SU-DHL-6 (cell line): ENCODE measurements around the gene FAM53A.

Experiments
- H2AFZ ChIP-seq: fragments of 200-600 bp; sonication (generic); 2 replicates; pipeline ENCODE4 v1.6.1; 2014; ENCODE audit warnings: low read depth, mild to moderate bottlenecking, moderate library complexity, mixed read lengths, antibody characterized with exemption, low read length; ENCODE audit not compliant: severe bottlenecking
- H3F3A ChIP-seq: fragments of 200-600 bp; shearing (Covaris generic); 2 replicates; pipeline ENCODE4 v1.6.0; 2016; ENCODE audit warnings: antibody characterized with exemption, mild to moderate bottlenecking; ENCODE audit not compliant: insufficient read depth
- H3K27ac ChIP-seq: fragments of 200-600 bp; sonication (generic); 2 replicates; pipeline ENCODE4 v1.5.1; 2016; ENCODE audit warnings: low read depth, mild to moderate bottlenecking, low read length, moderate library complexity, mixed read lengths
- H3K27me3 ChIP-seq: fragments of 200-600 bp; sonication (generic), shearing (Covaris generic); 2 replicates; pipeline ENCODE4 v1.6.0; 2014; ENCODE audit warnings: mild to moderate bottlenecking, low read length
- H3K36me3 ChIP-seq: fragments of 200-600 bp; sonication (generic); 2 replicates; pipeline ENCODE4 v1.6.1; 2014; ENCODE audit warnings: mild to moderate bottlenecking, low read length, mixed read lengths
- H3K4me2 ChIP-seq: fragments of 300-600, 200-600 bp; shearing (Covaris generic), sonication (generic); 2 replicates; pipeline ENCODE4 v1.6.0; 2014; ENCODE audit warnings: low read length, low read depth, mild to moderate bottlenecking; ENCODE audit not compliant: poor library complexity, severe bottlenecking
- H3K4me3 ChIP-seq: fragments of 200-600 bp; sonication (generic); 2 replicates; pipeline ENCODE4 v1.5.1; 2014; ENCODE audit warnings: antibody characterized with exemption, low read length, mild to moderate bottlenecking, mixed read lengths; ENCODE audit not compliant: insufficient read depth, poor library complexity, severe bottlenecking
- H3K79me2 ChIP-seq: fragments of 200-600 bp; sonication (generic); 2 replicates; pipeline ENCODE4 v1.6.1; 2014; ENCODE audit warnings: mild to moderate bottlenecking, low read length, moderate library complexity; ENCODE audit not compliant: insufficient read depth
- H3K9ac ChIP-seq: fragments of 200-600 bp; sonication (generic); 2 replicates; pipeline ENCODE4 v1.7.0; 2014; ENCODE audit warnings: mild to moderate bottlenecking, low read length
- H3K9me2 ChIP-seq: fragments of 200-600 bp; sonication (generic); replicated peaks from 2 replicates; pipeline ENCODE4 v1.6.1; 2014; ENCODE audit warnings: low read length; ENCODE audit not compliant: insufficient read depth
- H3K9me3 ChIP-seq: fragments of 200-600 bp; sonication (generic); 2 replicates; pipeline ENCODE4 v1.6.1; 2014; ENCODE audit warnings: low read length, mixed read lengths; ENCODE audit not compliant: insufficient read depth
- H4K20me1 ChIP-seq: fragments of 200-600 bp; sonication (generic); 2 replicates; pipeline ENCODE4 v1.6.1; 2014; ENCODE audit warnings: low read depth, mild to moderate bottlenecking, antibody characterized with exemption, low read length, moderate library complexity, mixed read lengths
- CTCF ChIP-seq: fragments of 200-600 bp; sonication (generic); IDR thresholded peaks from one replicate; pipeline ENCODE4 v1.5.1; 2017; ENCODE audit warnings: antibody characterized with exemption, mild to moderate bottlenecking, low read length, moderate library complexity; ENCODE audit not compliant: insufficient read depth, poor library complexity, severe bottlenecking
- EZH2phosphoT487 ChIP-seq: fragments of 200-600 bp; sonication (generic), shearing (Covaris generic); conservative IDR thresholded peaks from 2 replicates; pipeline ENCODE4 v1.6.1; 2018; ENCODE audit warnings: mild to moderate bottlenecking, antibody characterized with exemption, low read length, moderate library complexity, mixed read lengths

Gene FAM53A

GRCh38 chr4:1619151-1619672 is 64.9 kb downstream of the FAM53A start:
- no peak overlapping the region for H3K4me2 ChIP-seq
- H3K9me3 ChIP-seq, result no peaks in the 10 kb centered on the region
- no peaks in the 10 kb centered on the region for H4K20me1 ChIP-seq
- no peak overlapping the region for H3K9ac ChIP-seq
- H3K79me2 ChIP-seq, result no peaks in the 10 kb centered on the region
- TF ChIP-seq CTCF (no peak), EZH2phosphoT487 (no peak)
- no peak overlapping the region for H3K27ac ChIP-seq
- no peak overlapping the region for H2AFZ ChIP-seq
- no peaks in the 10 kb centered on the region for H3F3A ChIP-seq
- H3K9me2 ChIP-seq, result no peaks in the 10 kb centered on the region
- no peaks in the 10 kb centered on the region for H3K27me3 ChIP-seq
- no peaks in the 10 kb centered on the region for H3K36me3 ChIP-seq
- no peak overlapping the region for H3K4me3 ChIP-seq

GRCh38 chr4:1618438-1618837 is 65.7 kb downstream of the FAM53A start:
- no peaks in the 10 kb centered on the region for H3K27me3 ChIP-seq
- H3K27ac ChIP-seq, result no peak overlapping the region
- no peak overlapping the region for H3K4me2 ChIP-seq
- H3F3A ChIP-seq, result no peaks in the 10 kb centered on the region
- H3K79me2 ChIP-seq, result no peaks in the 10 kb centered on the region
- H3K9me3 ChIP-seq, result no peaks in the 10 kb centered on the region
- TF ChIP-seq CTCF (no peak), EZH2phosphoT487 (no peak)
- H3K9me2 ChIP-seq, result no peaks in the 10 kb centered on the region
- no peaks in the 10 kb centered on the region for H3K36me3 ChIP-seq
- H3K9ac ChIP-seq, result no peak overlapping the region
- H3K4me3 ChIP-seq, result no peak overlapping the region
- no peaks in the 10 kb centered on the region for H4K20me1 ChIP-seq
- no peak overlapping the region for H2AFZ ChIP-seq

- Histone ChIP-seq H3K9me3 (no peaks in the 10 kb centered on the region), H4K20me1 (no peaks in the 10 kb centered on the region), H3K4me3 (no peak overlapping the region), H3K9me2 (no peaks in the 10 kb centered on the region), H2AFZ (no peak overlapping the region), H3F3A (no peaks in the 10 kb centered on the region), H3K36me3 (no peaks in the 10 kb centered on the region), H3K27me3 (no peaks in the 10 kb centered on the region), H3K9ac (no peak overlapping the region), H3K79me2 (no peaks in the 10 kb centered on the region), H3K27ac (no peak overlapping the region), H3K4me2 (no peak overlapping the region)
- no peak for TF ChIP-seq EZH2phosphoT487
- no peak for TF ChIP-seq CTCF
Observed at GRCh38 chr4:1616557-1616930, 67.6 kb downstream of the FAM53A start.
